ENCODE measurements around the gene FNDC4.

DNA sequence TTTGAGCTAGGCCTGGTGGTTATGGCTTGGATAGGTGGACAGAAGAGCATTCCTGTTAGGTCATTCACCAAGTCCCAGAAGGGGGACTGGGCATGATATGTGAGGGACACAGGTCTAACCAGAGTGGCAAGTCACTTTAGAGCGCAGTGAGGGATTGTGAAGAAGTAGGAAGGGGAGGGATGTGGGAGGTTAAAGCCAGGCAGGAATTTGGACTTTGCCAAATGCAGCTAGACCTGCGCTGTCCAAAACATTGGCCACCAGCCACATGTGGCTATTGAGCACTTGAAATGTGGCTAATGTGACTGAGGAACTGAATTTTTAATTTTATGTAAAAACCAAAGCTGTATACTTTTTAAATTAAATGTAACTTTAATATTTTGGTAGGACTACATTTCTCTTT, 25.3 kb upstream of the FNDC4 start:
- TF ChIP-seq, protein P1, sequence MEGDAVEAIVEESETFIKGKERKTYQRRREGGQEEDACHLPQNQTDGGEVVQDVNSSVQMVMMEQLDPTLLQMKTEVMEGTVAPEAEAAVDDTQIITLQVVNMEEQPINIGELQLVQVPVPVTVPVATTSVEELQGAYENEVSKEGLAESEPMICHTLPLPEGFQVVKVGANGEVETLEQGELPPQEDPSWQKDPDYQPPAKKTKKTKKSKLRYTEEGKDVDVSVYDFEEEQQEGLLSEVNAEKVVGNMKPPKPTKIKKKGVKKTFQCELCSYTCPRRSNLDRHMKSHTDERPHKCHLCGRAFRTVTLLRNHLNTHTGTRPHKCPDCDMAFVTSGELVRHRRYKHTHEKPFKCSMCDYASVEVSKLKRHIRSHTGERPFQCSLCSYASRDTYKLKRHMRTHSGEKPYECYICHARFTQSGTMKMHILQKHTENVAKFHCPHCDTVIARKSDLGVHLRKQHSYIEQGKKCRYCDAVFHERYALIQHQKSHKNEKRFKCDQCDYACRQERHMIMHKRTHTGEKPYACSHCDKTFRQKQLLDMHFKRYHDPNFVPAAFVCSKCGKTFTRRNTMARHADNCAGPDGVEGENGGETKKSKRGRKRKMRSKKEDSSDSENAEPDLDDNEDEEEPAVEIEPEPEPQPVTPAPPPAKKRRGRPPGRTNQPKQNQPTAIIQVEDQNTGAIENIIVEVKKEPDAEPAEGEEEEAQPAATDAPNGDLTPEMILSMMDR (IDR thresholded peaks at IDR 0.05; ENCODE audit: low read length) = no peak
- no peak for TF ChIP-seq EZH2 (optimal IDR thresholded peaks at IDR 0.05; ENCODE audit: low read depth, low read length)
- TF ChIP-seq EZH2phosphoT487 (IDR thresholded peaks at IDR 0.05; ENCODE audit: low read length) = no peak

All from MM.1S (cell line).